NCI-H1694 (cell line): ENCODE data around the gene SELP.

Source experiments
- DNase-seq: peaks from one replicate; lab custom pipeline; 2025; lab: John Stamatoyannopoulos, UW

Gene SELP

DNA sequence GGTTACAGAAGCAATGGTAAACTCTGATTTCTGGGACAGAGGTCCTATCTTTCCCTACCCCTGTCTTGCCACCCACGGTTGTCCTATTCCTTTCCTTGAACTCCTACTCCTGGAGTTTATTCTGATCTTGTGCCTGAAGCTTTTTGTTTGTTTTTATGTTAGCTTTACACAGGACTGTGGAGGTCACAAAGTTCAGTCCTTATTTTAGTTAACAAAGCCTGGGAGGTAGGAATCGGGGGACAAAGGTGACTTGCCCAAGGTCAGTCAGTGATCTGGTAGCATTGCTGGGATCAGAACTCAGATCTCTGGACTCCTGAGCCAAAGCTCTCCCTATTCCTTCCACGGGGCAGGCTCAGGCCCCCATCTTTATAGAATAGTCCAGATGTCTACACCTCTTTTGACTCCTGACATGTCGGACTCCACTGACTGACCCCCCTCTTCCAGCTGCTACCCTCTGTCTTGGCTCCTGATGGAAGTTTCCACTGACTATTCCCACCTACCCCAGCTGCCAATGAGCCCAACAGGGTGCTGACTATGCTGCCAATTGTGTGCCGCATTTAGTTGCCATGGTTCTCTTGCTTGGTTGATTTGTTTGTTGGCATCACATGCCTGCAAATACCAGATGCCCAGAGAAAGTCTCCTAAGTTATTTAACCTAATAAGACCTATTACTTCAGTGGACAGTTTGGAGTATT, 53.5 kb downstream of the SELP start:
- peak; percentile 79 for DNase-seq

DNA sequence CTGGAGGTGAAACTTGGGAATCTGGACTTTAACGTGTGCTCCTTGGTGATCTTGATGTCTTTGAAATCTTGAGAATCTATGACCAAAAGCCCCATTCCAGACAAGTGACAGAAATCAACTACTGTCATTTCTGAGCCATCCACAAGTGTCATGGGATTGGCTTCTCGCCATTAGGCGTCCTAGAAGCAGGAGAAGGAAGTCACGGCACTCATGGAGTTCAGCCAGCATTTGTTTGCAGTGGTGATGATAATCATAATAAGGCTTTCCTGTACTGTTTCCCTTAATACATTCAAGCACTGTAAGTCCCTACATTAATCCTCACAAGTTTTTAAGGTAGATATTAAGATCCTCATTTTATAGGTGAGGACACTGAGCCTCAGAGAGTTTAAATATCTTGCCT, 55.6 kb downstream of the SELP start:
- no peak for DNase-seq

DNA sequence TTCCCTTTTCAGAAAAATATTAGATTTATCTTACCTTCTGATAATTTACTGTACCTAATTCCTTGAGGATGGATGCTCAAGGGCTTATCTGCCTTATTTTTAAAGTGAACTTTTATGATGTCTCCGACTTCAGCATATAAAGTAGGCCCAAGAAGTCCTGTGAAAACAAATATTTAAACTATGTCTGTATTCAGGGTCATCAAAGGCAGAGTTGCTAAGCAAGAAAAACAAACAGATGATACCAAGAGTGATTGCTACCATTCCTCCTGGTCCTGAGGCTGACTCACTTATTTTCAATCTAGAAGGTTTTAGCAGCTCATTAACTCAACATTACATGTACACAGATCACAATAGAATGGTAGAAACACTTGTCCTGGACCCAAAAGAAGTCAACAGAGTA, 57.7 kb downstream of the SELP start:
- no peak for DNase-seq

DNA sequence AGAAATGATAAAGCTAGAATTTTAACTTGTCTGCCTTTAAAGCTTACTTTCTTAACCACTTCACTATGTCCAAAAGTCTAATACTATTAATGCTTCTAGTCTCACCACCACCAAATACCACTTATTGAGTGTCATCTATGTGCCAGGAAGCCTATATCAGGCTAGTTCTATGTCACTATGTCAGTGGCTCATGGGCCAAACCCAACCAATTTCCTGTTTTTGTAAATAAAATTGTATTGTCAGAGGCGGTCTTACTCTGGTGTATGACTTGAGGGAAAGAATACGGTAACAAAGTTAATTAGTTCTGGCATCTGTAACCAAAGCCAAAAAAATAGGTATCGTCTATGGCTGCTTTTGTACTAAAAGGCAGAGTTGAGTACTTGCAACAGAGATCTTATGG, 58.5 kb downstream of the SELP start:
- DNase-seq = no peak

DNA sequence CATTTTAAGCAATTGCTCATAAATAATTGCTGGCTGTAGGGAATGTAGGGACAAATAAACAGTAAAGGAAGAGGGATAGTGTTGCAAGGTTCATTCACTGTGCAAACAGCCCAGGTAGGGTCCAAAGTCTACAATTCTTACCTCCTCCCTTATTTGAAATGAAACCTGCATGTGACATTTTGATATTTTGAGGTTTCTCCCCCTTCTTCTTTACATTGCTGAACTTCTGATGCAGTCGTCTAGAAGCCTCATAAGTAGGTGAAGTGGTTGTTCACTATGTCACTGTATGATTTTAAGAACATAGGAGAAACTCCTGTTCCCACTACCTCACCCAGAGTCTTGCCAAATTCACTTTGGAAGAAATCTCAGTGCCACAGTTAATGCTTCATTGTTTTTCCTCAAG, 59.8 kb downstream of the SELP start:
- no peak for DNase-seq

DNA sequence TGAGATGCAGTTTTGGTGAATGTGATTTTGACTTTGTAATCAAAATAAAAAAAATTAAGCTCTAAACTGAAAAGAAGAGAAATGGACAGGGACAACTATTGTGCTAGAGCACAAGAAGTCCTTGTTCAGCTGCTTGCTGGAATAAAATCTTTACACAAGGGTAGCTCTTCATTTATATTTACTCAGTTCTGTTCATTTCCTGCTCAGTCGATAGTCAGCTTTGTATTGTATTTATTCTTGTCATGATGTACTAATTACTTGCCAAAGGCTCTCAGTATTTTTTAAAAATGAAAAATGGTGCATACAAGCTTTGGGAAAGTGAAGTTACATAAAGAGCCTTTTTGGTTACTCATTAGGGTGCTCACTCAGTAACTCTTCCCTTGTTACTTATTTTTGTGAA, 61.4 kb downstream of the SELP start:
- DNase-seq = no peak

DNA sequence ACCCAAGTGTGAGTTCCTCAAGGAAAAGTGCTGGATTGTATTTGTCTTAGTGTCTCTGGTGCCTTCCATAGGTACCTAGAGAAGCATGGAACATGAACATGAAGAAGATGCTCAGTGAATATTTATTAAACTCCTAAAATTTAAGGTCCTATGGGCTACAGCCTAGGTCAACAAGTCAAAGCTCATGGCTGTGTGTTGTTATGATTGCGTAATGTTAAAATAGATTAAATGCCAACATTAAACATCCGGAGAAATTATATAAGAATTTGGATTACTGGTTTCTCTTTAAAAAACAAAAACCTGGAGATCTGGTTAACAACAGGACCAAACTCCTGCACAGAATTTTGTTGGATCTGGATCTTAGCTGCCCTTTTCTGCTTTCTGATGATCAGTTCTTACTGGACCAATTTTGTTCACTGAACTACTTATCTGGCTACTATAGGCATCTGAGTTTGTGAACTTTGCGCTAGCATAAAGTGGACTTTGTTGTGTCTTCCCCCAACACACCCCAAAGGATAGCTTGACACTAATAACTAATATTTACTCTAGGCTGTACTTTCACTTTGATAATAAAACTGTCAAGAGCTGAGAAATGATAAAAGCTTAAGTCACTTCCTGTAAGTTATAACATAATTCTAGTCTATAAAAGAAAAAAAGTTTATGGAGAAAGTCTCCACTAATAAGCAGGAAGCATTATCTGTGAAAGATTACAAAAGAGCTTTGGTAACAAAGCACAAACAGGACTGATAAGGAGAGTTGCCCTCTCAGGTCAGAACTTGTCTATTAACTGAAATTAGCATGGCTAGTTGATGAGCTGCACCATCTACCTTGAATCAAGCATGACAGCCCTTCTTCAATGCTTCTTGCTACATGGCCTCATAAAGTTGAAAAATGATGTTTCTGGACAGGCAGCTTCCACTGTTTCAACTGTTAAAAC, 64.3 kb downstream of the SELP start:
- no peak for DNase-seq

DNA sequence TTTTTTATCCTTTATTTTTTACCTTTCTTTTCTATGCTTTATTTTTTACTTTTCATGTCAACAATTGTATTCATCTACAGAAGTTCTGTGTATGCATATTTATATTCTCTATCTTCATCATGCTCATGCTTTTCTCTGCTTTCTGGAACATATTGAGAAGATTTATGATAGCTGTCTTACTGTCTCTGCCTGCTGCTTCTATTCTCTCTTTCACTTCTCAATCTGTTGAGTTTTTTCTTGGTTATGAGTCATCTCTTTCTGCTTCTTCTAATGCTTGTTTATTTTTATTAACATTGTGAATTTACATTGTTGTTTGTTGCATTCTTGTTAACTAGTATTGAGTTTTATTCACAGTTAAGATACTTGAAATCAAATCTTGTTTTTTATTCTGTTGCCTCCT, 66.3 kb downstream of the SELP start:
- DNase-seq = no peak

DNA sequence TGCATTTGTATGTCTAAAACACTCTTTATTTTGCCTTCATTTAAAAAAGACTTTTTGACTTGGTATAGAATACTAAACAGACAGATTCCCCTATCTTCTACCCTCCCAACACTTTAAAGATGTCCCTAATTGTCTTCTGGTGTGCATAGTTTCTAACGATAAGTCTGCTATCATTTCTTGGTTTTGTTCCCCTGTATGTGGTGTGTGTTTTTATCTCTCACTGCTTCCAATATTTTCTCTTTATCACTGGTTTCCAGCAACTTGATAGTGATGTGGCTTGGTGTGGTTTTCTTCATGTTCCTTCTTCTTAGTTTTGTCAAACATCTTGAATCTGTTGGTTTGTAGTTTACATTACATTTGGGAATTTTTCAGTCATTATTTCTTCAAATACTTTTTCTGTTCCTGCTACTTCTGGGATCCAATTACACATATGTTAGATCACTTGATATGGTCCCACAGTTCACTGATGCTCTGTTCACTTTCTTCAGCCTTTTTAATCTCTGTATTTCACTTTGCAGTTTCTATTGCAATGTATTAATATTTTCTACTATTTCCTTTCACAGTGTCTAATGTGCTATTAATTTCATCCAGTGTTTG, 66.8 kb downstream of the SELP start:
- no peak for DNase-seq

DNA sequence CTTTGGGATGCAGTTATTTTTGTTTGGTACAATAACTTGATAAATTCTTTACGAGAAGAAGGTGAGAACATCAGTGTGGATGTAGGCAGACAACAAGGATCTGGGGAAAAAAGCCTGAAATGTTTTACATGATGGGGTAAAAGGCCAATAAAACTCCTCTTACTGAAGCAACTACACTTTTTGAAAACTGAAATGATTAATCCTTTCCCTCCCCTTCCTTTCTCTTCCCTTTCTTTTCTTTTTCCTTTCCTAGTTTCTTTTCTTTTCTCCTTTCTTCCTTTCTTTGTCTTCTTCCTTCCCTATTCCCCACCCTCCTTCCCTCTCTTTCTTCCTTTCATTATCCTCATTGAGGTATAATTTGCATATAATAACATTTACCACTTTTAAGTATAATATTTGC, 68.2 kb downstream of the SELP start:
- no peak for DNase-seq

DNA sequence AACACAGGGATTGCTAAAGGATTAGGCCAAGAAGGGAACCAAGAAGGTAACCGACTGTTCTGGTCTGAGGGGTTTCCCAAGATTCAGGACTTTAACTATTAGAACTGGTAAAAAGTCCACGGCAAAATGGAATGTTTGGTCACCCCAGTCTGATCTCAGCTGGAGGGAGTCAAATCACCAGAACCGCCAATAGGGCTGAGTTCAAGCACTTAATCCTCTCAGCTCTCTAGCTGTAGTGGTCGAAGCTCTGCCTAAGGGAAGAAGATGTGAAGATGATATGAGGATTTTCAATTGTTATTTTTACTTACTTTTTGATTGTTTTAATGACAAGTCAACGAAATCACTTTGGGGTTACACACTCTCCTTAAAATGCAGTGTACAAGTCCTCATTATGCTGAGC, 72.8 kb downstream of the SELP start:
- no peak for DNase-seq

DNA sequence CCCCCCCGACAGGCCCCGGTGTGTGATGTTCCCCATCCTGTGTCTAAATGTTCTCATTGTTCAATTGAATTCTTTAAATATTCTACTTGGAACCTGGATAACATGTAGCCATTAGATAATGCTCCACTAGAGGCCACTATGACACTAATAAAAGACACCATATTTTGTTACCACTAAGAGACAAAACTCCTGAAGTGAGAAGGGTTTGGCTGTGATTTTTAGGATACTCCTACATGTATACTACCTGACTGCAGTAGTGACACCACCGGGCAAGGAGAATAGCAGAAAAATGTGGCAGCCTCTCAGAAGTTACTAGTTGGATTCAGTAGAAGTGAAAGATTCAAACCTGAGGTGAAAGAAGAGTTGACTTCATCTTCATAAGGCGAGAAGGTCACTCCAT, 79.6 kb downstream of the SELP start:
- DNase-seq = peak; percentile 66

DNA sequence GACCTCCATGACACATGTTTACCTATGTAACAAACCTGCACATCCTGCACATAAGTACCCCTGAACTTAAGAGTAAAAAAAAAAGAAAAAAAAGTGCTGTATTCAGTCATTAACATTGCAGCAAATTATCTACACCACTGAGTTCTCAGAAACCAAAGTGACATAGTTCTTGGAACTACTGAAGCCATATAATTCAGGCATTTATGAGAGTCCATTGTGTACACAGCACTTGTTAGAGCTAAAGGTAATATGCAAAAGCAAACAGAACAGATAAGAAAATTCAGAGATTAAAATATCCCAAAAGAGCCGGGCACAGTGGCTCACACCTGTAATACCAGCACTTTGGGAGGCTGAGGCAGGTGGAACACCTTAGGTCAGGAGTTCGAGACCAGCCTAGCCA, 81.6 kb downstream of the SELP start:
- no peak for DNase-seq

DNA sequence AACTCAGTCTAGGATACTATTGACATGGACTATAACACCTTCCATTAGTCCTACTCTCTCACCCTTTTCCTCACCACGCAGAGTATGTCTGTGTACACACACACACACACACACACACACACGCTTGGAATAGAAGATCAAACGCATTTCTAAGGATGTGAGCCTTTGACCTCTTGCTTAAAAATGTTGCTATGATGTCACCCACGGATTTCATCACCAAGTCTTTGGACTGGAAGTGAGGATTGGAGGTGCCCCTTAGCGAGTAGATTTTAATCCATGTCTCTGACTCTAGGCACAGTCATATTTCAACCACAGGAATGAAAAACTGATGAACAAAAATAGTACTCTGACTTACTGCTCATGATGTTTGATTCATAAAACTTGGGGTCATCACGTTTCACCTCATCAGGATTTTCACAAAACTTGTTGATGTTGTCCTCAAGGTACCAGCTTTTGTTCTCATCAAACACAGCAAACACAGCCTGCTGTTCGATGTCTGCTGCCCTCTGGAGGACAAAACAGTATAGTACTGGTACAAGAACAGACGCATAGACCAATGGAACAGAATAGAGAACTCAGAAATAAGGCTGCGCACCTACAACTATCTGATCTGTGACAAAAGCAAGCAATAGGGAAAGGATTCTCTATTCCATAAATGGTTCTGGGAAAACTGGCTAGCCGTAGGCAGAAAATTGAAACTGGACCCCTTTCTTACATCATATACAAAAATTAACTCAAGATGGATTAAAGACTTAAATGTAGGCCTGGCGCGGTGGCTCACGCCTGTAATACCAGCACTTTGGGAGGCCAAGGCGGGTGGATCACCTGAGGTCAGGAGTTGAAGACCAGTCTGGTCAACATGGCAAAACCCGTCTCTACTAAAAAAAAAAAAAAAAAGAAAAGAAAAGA, 83.6 kb downstream of the SELP start:
- DNase-seq = peak; percentile 66

DNA sequence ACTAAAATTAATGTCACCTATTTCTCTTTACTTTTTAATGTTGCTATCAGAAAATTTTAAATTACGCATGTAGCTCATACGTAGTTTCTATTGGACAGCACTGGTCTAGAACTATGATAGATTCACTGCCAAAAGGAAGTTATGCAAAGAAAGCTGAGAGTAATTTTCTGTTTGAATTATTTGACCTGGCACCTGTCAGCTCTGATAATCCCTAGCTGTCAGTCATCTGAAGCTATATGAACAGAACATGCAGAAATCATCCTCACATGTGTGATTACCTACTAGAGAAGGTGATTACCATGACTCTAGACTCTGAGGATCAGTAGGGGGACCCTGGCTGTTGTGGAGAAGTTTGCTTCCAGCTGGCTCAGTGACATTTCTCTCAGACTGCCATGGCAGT, 84.5 kb downstream of the SELP start:
- no peak for DNase-seq

DNA sequence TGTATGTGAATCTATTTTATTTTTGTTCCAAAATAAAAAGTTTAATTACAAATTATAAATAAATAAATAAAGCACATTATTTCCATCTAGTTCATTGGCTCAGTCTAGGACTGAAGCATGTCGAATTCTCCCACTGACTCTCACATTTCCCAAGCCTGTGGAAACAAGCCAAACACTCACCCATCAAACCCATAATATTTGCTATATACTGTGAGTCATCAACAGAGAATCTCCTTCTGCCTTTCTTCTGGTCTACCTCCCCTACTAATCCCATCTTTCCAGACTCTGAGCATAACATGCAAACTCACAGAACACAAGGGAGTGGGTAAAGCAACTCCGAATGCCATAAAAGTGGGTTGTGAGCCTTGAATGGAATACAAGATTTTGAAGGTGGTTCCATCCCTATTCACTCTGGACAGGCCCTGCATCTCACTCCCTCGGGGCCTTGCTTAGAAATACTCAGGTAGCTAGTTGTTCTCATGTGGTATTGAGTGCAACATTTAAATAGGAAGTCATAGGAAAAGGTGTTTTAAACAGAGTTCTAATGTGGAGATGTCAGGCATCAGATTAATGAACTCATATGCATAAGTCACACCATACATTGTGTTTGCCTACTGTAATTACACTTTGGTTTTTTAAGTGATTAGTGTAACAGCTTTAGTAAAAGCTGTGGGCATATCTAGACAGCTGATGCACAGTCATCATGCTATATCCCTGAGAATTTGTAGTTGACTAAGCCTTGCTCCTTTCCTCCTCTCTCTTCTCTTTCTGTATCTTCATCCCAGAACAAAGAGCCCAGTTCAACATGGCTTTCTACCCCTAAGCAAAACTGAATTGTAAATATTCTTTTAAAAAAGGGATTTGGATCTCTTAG, 90.7 kb downstream of the SELP start:
- DNase-seq = no peak
